Liver (tissue), 9 donors: ENCODE data around the gene NR4A3. TPM values are rescaled to one million over a fixed set of nuclear protein-coding genes. Genes with fewer than 3 reads are reported as not detected.

Source experiments
- DNase-seq: peaks from one replicate; pipeline ENCODE4 v3.0.0-alpha.2; 2017; ENCODE audit warnings: low spot score
- H3K27ac ChIP-seq, 2 donors: one replicate each; pipeline ENCODE4 v1.7.0; 2013; ENCODE audit warnings: inconsistent platforms in 2 of 2, low read length in 2 of 2, control low read depth in 1 of 2, low read depth in 1 of 2, mild to moderate bottlenecking in 1 of 2
- H3K27me3 ChIP-seq, 4 donors: one replicate each; pipeline versions ENCODE4 v1.6.1 to v1.7.0; 2013; ENCODE audit warnings: low read length in 3 of 4, inconsistent platforms in 1 of 4, mild to moderate bottlenecking in 1 of 4, moderate library complexity in 1 of 4; ENCODE audit not compliant: control insufficient read depth in 4 of 4, insufficient read depth in 4 of 4
- H3K36me3 ChIP-seq, 4 donors: one replicate each; pipeline versions ENCODE4 v1.6.1 to v1.7.0; 2013; ENCODE audit warnings: low read length in 3 of 4, mild to moderate bottlenecking in 3 of 4, low read depth in 1 of 4, moderate library complexity in 1 of 4; ENCODE audit not compliant: control insufficient read depth in 4 of 4, insufficient read depth in 3 of 4
- H3K4me1 ChIP-seq, 4 donors: one replicate each; pipeline versions ENCODE4 v1.6.1 to v1.7.0; 2013; ENCODE audit warnings: low read length in 3 of 4, mild to moderate bottlenecking in 3 of 4, moderate library complexity in 1 of 4; ENCODE audit not compliant: control insufficient read depth in 4 of 4, insufficient read depth in 4 of 4
- H3K4me3 ChIP-seq, 3 donors: one replicate each; pipeline versions ENCODE4 v1.6.1 to v1.7.0; 2013; ENCODE audit warnings: low read length in 3 of 3, control low read depth in 1 of 3, low read depth in 1 of 3, mild to moderate bottlenecking in 1 of 3
- H3K9ac ChIP-seq, 2 donors: one replicate each; pipeline ENCODE4 v1.7.0; 2013; ENCODE audit warnings: low read length in 2 of 2, mild to moderate bottlenecking in 2 of 2, moderate library complexity in 2 of 2, control low read depth in 1 of 2, low read depth in 1 of 2
- H3K9me3 ChIP-seq, 4 donors: one replicate each; pipeline versions ENCODE4 v1.6.1 to v1.7.0; 2013; ENCODE audit warnings: low read length in 3 of 4; ENCODE audit not compliant: control insufficient read depth in 4 of 4
- FOXA1 ChIP-seq: IDR thresholded peaks from 2 replicates; pipeline ENCODE4 v1.6.1; 2016; ENCODE audit warnings: antibody characterized with exemption
- FOXA2 ChIP-seq: IDR thresholded peaks from 2 replicates; pipeline ENCODE4 v1.6.1; 2016; ENCODE audit warnings: antibody characterized with exemption
- GABPA ChIP-seq, 2 donors: IDR thresholded peaks in 1 of 2; conservative IDR thresholded peaks in 1 of 2; 2 replicates each; pipeline ENCODE4 v1.6.1; 2016; ENCODE audit warnings: antibody characterized with exemption in 2 of 2, mild to moderate bottlenecking in 1 of 2, moderate library complexity in 1 of 2
- HNF4A ChIP-seq, 2 donors: conservative IDR thresholded peaks; 2 replicates each; pipeline ENCODE4 v1.6.1; 2016; ENCODE audit warnings: antibody characterized with exemption in 2 of 2, mild to moderate bottlenecking in 2 of 2
- HNF4G ChIP-seq: IDR thresholded peaks from 2 replicates; pipeline ENCODE4 v1.6.1; 2016; ENCODE audit warnings: antibody characterized with exemption
- NR2F2 ChIP-seq: IDR thresholded peaks from 2 replicates; pipeline ENCODE4 v1.6.1; 2016; ENCODE audit warnings: antibody characterized with exemption
- RAD21 ChIP-seq, 2 donors: IDR thresholded peaks; 2 replicates each; pipeline ENCODE4 v1.6.1; 2016; ENCODE audit warnings: antibody characterized with exemption in 2 of 2, mild to moderate bottlenecking in 2 of 2
- SP1 ChIP-seq: IDR thresholded peaks from 2 replicates; pipeline ENCODE4 v1.6.1; 2018; ENCODE audit warnings: antibody characterized with exemption, mild to moderate bottlenecking
- TAF1 ChIP-seq: conservative IDR thresholded peaks from 2 replicates; pipeline ENCODE4 v1.6.1; 2016; ENCODE audit warnings: antibody characterized with exemption, mild to moderate bottlenecking
- YY1 ChIP-seq: IDR thresholded peaks from 2 replicates; pipeline ENCODE4 v1.6.1; 2016; ENCODE audit warnings: antibody characterized with exemption, mild to moderate bottlenecking
- WGBS: extraction: QIAGEN DNeasy Blood & Tissue Kit; methylation state at CpG from one replicate; pipeline ENCODE4 v1.1.7; 2013; 5-methylcytosine and 5-hydroxymethylcytosine counted together
- polyA plus RNA-seq, 2 donors: library from polyadenylated mRNA; stranded (reverse) in 1 of 2; unstranded in 1 of 2; fragments of 200-250 nt in 1 of 2; fragments of >200 nt in 1 of 2; fragmentation: Nextera tagmentation in 1 of 2; extraction: Ambion mirVana in 1 of 2; gene quantifications; one replicate each; pipeline versions ENCODE4 v1.2.1 to v1.2.3, GENCODE V29; 2013 to 2015
- total RNA-seq, 2 donors: library from RNA; depleted of rRNA; stranded (reverse); fragments of >200 nt; gene quantifications; one replicate each; pipeline ENCODE4 v1.2.3, GENCODE V29; 2014
- TF ChIP-seq, protein P1 (sequence below): IDR thresholded peaks from 2 replicates; pipeline ENCODE4 v1.6.1; 2016; ENCODE audit warnings: antibody characterized with exemption
- TF ChIP-seq, protein P2 (sequence below): IDR thresholded peaks from 2 replicates; pipeline ENCODE4 v1.6.1; 2016; ENCODE audit warnings: antibody characterized with exemption
- TF ChIP-seq, protein P3 (sequence below): IDR thresholded peaks from 2 replicates; pipeline ENCODE4 v1.6.1; 2016; ENCODE audit warnings: antibody characterized with exemption
- TF ChIP-seq, protein P4 (sequence below): IDR thresholded peaks from 2 replicates; pipeline ENCODE4 v1.6.1; 2016; ENCODE audit warnings: antibody characterized with exemption, mild to moderate bottlenecking
- TF ChIP-seq, protein P5 (sequence below): fragments of 150-350 bp; IDR thresholded peaks from 2 replicates; pipeline ENCODE4 v1.5.1; 2017; ENCODE audit warnings: improper control_type of control experiment, low read depth, low read length; ENCODE audit not compliant: missing input control
- donor health status: healthy.
- donor health status: healthy.
- donor health status: healthy.
- donor health status: healthy.
- donor health status: healthy.

NR4A3 gene
- total and polyA plus RNA-seq, 4 donors, result 0.02 to 0.14 (median 0.09) TPM

DNA sequence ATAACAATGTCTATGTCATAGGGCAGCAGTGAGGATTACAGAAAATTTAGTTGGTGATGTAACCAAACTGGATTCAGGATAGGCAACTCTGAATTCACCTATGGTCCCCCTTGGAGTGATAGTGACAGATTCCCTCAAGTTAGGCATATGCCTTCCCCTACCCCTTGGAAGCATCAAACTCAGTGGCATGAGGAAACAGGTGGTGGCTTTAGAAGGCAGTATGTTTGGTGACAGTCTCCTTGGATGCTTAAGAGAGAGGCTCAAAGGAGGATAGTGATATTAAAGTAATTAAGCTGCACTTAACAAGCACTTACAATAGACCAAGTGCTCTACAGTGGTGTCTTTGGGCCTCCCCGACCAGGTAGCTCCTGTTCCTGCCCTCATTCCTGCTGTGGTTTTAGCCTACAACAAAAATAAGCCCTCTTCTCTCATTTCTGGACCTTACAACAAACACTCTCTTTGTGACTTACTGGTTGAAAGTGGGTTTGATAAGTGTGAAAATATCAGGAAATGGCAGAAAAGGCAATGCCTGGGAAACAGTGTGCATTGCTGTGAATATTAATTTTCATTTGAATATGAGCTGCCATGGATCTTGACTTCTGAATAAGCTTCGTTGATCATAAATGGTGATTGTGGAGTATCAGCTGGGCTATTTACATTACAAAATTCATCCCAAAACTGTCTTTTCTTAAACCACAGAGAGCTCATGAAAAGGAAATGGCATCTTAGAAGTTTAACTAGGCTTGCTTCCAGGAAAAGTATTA, 29.2 kb downstream of the NR4A3 start:
- no peaks in the 10 kb centered on the region for H3K4me1 ChIP-seq
- no peaks in the 10 kb centered on the region for H3K27me3 ChIP-seq
- 67% methylated on average over 2 of the region's 2 CpGs for WGBS
- no peak overlapping the region for H3K27ac ChIP-seq
- DNase-seq, result no peak
- no peaks in the 10 kb centered on the region for H3K9me3 ChIP-seq
- no peak overlapping the region for H3K9ac ChIP-seq
- no peak for TF ChIP-seq HNF4G
- TF ChIP-seq SP1, result no peak
- no peak for TF ChIP-seq HNF4A (conservative IDR thresholded peaks at IDR 0.05)
- TF ChIP-seq, protein P1, sequence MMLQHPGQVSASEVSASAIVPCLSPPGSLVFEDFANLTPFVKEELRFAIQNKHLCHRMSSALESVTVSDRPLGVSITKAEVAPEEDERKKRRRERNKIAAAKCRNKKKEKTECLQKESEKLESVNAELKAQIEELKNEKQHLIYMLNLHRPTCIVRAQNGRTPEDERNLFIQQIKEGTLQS, result no peak
- H3K36me3 ChIP-seq, result no peaks in the 10 kb centered on the region
- H3K4me3 ChIP-seq, result no peak overlapping the region

DNA sequence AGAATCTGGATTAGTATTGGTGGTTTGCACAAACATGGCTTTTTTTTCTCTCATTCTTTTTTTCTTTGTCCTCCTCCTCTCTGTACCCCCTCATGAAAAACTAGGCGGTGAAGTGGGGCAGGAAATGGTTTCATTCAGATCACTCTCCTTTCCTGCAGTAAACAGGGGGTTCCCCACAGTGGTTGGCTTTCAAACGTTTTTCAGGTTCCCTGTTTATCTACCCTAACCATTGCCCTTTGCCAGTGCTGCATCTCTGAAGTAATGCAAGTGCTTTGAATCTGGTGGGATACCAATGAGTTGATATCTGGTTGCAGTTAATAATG, 29.8 kb downstream of the NR4A3 start:
- Histone ChIP-seq H3K4me1 (no peaks in the 10 kb centered on the region), H3K9ac (no peak overlapping the region), H3K9me3 (no peaks in the 10 kb centered on the region), H3K27me3 (no peaks in the 10 kb centered on the region), H3K4me3 (no peak overlapping the region), H3K27ac (no peak overlapping the region), H3K36me3 (no peaks in the 10 kb centered on the region)
- no peak for DNase-seq
- WGBS, result 56% methylated on average over 2 of the region's 2 CpGs
- TF ChIP-seq, protein P2, sequence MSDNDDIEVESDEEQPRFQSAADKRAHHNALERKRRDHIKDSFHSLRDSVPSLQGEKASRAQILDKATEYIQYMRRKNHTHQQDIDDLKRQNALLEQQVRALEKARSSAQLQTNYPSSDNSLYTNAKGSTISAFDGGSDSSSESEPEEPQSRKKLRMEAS, result no peak
- TF ChIP-seq FOXA1 (no peak), HNF4G (no peak)

DNA sequence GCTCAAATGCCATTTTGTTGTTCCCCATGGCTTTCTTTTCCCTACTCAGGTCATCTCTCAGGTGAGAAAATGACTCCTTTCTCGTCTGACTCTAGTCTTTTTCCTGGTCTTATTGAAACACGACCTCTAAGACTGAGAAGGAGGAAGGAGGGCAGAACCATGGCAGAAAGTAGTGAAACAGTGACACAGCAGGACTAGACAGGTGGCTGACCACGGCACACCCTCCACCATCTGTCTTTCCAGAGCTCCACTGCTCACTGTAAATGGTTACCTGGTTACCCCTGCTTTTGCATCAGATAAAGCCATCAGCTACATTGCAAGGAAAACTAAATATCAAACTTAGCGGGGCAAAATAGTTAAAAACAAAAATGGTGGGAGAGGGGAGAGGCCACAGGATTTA, 30.9 kb downstream of the NR4A3 start:
- H3K36me3 ChIP-seq, result no peaks in the 10 kb centered on the region
- no peaks in the 10 kb centered on the region for H3K27me3 ChIP-seq
- H3K9me3 ChIP-seq, result no peaks in the 10 kb centered on the region
- no peak for TF ChIP-seq FOXA2
- no peak for TF ChIP-seq SP1
- TF ChIP-seq, protein P3, sequence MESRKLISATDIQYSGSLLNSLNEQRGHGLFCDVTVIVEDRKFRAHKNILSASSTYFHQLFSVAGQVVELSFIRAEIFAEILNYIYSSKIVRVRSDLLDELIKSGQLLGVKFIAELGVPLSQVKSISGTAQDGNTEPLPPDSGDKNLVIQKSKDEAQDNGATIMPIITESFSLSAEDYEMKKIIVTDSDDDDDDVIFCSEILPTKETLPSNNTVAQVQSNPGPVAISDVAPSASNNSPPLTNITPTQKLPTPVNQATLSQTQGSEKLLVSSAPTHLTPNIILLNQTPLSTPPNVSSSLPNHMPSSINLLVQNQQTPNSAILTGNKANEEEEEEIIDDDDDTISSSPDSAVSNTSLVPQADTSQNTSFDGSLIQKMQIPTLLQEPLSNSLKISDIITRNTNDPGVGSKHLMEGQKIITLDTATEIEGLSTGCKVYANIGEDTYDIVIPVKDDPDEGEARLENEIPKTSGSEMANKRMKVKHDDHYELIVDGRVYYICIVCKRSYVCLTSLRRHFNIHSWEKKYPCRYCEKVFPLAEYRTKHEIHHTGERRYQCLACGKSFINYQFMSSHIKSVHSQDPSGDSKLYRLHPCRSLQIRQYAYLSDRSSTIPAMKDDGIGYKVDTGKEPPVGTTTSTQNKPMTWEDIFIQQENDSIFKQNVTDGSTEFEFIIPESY, result no peak
- no peak for TF ChIP-seq TAF1
- TF ChIP-seq, protein P4, sequence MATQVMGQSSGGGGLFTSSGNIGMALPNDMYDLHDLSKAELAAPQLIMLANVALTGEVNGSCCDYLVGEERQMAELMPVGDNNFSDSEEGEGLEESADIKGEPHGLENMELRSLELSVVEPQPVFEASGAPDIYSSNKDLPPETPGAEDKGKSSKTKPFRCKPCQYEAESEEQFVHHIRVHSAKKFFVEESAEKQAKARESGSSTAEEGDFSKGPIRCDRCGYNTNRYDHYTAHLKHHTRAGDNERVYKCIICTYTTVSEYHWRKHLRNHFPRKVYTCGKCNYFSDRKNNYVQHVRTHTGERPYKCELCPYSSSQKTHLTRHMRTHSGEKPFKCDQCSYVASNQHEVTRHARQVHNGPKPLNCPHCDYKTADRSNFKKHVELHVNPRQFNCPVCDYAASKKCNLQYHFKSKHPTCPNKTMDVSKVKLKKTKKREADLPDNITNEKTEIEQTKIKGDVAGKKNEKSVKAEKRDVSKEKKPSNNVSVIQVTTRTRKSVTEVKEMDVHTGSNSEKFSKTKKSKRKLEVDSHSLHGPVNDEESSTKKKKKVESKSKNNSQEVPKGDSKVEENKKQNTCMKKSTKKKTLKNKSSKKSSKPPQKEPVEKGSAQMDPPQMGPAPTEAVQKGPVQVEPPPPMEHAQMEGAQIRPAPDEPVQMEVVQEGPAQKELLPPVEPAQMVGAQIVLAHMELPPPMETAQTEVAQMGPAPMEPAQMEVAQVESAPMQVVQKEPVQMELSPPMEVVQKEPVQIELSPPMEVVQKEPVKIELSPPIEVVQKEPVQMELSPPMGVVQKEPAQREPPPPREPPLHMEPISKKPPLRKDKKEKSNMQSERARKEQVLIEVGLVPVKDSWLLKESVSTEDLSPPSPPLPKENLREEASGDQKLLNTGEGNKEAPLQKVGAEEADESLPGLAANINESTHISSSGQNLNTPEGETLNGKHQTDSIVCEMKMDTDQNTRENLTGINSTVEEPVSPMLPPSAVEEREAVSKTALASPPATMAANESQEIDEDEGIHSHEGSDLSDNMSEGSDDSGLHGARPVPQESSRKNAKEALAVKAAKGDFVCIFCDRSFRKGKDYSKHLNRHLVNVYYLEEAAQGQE, result no peak
- TF ChIP-seq FOXA1, result no peak
- TF ChIP-seq, protein P1, result no peak
- no peak for TF ChIP-seq RAD21 (IDR thresholded peaks at IDR 0.05)
- TF ChIP-seq, protein P5, sequence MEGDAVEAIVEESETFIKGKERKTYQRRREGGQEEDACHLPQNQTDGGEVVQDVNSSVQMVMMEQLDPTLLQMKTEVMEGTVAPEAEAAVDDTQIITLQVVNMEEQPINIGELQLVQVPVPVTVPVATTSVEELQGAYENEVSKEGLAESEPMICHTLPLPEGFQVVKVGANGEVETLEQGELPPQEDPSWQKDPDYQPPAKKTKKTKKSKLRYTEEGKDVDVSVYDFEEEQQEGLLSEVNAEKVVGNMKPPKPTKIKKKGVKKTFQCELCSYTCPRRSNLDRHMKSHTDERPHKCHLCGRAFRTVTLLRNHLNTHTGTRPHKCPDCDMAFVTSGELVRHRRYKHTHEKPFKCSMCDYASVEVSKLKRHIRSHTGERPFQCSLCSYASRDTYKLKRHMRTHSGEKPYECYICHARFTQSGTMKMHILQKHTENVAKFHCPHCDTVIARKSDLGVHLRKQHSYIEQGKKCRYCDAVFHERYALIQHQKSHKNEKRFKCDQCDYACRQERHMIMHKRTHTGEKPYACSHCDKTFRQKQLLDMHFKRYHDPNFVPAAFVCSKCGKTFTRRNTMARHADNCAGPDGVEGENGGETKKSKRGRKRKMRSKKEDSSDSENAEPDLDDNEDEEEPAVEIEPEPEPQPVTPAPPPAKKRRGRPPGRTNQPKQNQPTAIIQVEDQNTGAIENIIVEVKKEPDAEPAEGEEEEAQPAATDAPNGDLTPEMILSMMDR, result no peak
- no peak for TF ChIP-seq YY1
- TF ChIP-seq HNF4A (conservative IDR thresholded peaks at IDR 0.05), result no peak
- TF ChIP-seq NR2F2, result no peak
- no peak for TF ChIP-seq GABPA (IDR thresholded peaks at IDR 0.05 in 1 of 2, conservative IDR thresholded peaks at IDR 0.05 in 1 of 2)
- no peak overlapping the region for H3K9ac ChIP-seq
- H3K27ac ChIP-seq, result no peak overlapping the region
- H3K4me3 ChIP-seq, result no peak overlapping the region
- WGBS, result 81% methylated on average over 4 of the region's 4 CpGs
- no peak for DNase-seq
- no peaks in the 10 kb centered on the region for H3K4me1 ChIP-seq
